Lung microvascular endothelial cell (primary cell): Measurements from ENCODE around the gene SP100. TPM values are rescaled to one million over a fixed set of nuclear protein-coding genes. Genes with fewer than 3 reads are reported as not detected.
A peak's percentile ranks its signal among the peaks of the same experiment; 100 is the strongest.
"Not testable (repeated sequence)": the region's sequence is repeated elsewhere in the genome, so short reads cannot be mapped to it uniquely, and the experiment has no call there.

ENCODE experiments used
- DNase-seq, 2 donors: peaks; one replicate each; pipeline versions ENCODE4 v3.0.0 to v3.0.0-alpha.2; 2010; ENCODE audit warnings: low read depth in 2 of 2
- total RNA-seq: library from RNA; depleted of rRNA; stranded (reverse); fragments of >200 nt; gene quantifications from 2 replicates; pipeline ENCODE4 v1.2.1, GENCODE V29; 2014

SP100 gene
- total RNA-seq, 1 donor from 2014 or later, result 77.8 TPM

- DNase-seq, result no peak
Observed at GRCh38 chr2:230457793-230458192, 41.8 kb downstream of the SP100 start.

GRCh38 chr2:230459216-230459615, 43.2 kb downstream of the SP100 start:
- DNase-seq, result no peak

GRCh38 chr2:230471074-230471473, 55.1 kb downstream of the SP100 start:
- no peak for DNase-seq

- DNase-seq, result peak in 1 of 2 donors; percentile 49
Observed at GRCh38 chr2:230472621-230473018, 56.6 kb downstream of the SP100 start.

GRCh38 chr2:230473378-230473777, 57.4 kb downstream of the SP100 start:
- peak; percentile 37 to 46 for DNase-seq

- DNase-seq, result no peak
Observed at GRCh38 chr2:230475143-230475542, 59.1 kb downstream of the SP100 start.

- no peak for DNase-seq
Observed at GRCh38 chr2:230485801-230486341, 69.9 kb downstream of the SP100 start.

GRCh38 chr2:230491219-230491618, 75.2 kb downstream of the SP100 start:
- not testable (repeated sequence) for DNase-seq

- DNase-seq, result no peak
Observed at GRCh38 chr2:230492107-230492506, 76.1 kb downstream of the SP100 start.

- DNase-seq, result no peak
Observed at GRCh38 chr2:230494980-230495379, 79.0 kb downstream of the SP100 start.

- DNase-seq, result no peak
Observed at GRCh38 chr2:230496891-230497290, 80.9 kb downstream of the SP100 start.

- DNase-seq, result no peak
Observed at GRCh38 chr2:230498506-230499107, 82.6 kb downstream of the SP100 start.

- DNase-seq, result no peak
Observed at GRCh38 chr2:230502593-230502992, 86.6 kb downstream of the SP100 start.

GRCh38 chr2:230503798-230504197, 87.8 kb downstream of the SP100 start:
- DNase-seq, result no peak

- DNase-seq, result no peak
Observed at GRCh38 chr2:230505162-230505561, 89.2 kb downstream of the SP100 start.

- DNase-seq, result no peak
Observed at GRCh38 chr2:230512955-230513748, 97.2 kb downstream of the SP100 start.

GRCh38 chr2:230520061-230520874, 104.3 kb downstream of the SP100 start:
- DNase-seq, result no peak

GRCh38 chr2:230520875-230521155, 104.8 kb downstream of the SP100 start:
- DNase-seq, result peak in 1 of 2 donors; percentile 4

GRCh38 chr2:230521386-230521785, 105.4 kb downstream of the SP100 start:
- no peak for DNase-seq

- DNase-seq, result no peak
Observed at GRCh38 chr2:230525682-230526081, 109.7 kb downstream of the SP100 start.

- no peak for DNase-seq
Observed at GRCh38 chr2:230537531-230537976, 121.6 kb downstream of the SP100 start.

GRCh38 chr2:230540332-230540731, 124.3 kb downstream of the SP100 start:
- DNase-seq, result no peak
